NCI-H2107 (cell line): ENCODE measurements around the gene CHD6.

Experiments used
- DNase-seq: peaks from one replicate; lab custom pipeline; 2025; lab: John Stamatoyannopoulos, UW

The CHD6 gene

DNA sequence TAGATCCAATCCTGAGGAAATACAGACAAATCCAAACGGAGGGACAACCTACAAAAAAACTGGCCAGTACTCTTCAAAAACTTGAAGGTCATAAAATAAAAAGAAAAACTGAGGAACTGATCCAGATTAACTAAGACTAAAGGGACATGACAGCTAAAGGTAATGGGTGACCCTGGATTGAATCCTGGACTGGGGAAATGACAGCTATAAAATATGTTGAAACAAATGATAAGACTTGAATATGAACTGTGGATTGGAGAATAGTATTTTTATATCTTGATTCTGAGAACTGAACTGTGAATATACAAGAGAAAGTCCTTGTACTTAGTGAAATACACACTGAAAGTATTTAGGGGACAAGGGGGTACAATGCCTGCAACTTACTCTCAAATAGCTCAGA lies 154.6 kb downstream of the CHD6 start:
- DNase-seq = no peak

DNA sequence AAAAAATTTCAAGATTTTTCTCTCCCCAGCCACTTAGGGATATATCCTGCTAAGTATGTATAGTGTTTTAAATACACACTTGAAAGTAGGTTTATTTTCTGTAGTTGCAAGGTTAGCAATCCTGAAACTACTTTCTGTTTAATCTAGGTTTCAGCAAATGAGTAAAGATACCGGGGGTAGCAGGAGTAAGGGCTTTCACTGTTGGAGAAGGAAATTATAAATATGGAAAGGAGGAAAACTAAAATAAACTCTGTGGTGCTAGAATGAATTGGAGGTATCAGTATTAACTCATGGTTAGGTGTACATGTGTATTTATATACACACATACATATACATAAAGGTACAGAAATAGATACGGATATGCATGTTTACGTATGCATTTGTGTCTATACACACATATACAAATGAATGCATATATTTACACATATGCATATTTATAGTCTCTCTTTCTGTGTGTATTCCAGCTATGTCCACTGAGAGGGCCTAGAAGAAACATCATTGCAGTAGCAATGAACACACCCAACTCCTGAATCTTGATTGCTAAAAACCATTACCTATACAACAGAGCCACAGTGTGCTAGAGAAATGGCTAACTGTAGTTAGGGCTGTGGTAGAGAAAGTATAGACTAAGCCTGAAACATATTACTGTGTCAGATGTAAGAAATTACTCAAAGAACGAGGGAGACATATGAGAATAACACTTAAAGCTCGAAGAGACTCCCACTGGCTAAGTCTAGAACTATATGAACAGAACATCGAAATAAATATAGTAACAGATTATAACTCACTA lies 155.6 kb downstream of the CHD6 start:
- DNase-seq = no peak

DNA sequence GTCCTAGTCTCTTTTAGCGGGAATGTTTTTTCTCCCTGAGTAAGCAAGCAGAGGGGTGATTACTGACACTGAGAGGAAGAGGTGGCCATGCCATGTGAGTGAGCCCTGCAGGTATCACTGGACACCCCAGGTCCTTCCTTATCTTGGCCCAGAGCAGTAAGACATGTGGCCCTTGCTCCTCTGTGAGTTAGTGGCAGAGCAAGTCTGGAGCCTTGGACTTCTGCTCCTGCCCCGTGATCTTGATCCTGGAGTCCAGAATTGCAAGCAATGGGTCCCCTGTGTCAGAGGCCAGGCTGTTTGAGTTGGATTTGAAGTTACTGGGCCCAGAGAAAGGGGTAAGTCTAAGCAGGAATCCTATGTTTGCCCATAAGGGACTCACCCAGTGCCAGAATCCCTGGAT lies 159.4 kb downstream of the CHD6 start:
- no peak for DNase-seq

DNA sequence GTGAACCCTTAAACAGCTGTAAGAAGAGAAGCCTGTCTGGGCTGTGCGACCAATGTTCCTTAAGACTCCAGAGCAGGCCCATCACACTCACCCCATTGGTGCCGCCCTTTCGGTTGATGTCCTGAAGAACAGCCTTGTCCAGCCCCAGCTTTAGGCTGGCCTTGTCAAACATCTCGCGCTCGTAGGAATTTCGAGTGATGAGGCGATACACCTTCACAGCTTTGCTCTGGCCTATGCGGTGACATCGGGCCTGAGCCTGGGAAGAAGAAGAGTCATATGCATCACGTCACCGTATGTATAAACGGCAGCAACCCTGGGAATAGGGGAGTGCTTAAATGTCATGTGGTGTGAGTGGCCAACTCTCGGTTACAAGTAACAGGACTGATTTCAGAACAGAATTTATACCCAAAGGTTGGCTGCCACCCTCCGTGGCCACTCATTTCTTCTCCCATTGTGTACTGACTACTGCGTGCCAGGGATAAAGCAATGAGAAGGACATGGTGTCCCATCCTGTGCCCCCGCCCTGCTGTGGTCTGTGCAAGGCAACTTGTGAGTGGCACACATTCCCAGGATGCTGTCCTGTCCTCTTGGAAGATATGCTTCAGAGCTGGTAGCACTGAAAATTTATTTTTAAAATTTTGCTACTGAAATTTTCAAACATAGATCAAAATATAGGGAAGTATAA lies 160.9 kb downstream of the CHD6 start:
- no peak for DNase-seq

DNA sequence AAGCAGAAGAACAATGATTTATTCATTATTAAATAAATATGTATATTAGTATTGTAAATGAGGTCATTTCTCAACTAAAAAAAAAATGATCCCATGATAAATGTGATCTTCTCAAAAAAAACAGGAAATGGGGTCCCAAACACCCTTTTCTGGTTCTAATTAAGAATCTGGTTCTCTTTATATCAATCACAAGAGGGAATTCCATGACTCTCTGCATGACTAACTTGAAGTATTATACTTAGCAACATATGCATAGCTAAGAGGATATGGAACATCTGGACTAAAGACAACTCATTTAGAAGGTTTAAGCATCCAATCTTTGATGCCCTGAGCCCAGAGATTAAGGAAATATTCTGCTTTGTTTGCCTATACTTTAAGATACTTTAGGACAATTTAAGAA lies 161.8 kb downstream of the CHD6 start:
- no peak for DNase-seq

DNA sequence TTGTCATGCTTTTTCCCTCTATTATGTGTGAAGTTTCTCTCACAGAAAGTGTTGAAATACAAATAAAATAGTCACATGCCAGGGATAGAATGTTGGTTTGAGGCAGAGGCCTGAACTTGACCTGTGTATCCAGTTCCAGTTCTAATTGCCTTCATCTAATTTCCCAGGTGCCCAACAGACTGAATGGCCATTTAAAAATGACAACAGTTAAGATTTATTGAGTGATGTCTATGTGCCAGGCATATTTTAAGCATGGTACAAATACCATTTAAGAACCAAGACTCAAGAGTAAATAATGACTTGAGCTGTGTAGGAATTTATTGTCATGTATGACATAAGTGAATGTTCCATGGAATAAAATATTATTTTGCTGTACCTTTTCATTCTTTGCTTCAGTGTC lies 163.9 kb downstream of the CHD6 start:
- no peak for DNase-seq

DNA sequence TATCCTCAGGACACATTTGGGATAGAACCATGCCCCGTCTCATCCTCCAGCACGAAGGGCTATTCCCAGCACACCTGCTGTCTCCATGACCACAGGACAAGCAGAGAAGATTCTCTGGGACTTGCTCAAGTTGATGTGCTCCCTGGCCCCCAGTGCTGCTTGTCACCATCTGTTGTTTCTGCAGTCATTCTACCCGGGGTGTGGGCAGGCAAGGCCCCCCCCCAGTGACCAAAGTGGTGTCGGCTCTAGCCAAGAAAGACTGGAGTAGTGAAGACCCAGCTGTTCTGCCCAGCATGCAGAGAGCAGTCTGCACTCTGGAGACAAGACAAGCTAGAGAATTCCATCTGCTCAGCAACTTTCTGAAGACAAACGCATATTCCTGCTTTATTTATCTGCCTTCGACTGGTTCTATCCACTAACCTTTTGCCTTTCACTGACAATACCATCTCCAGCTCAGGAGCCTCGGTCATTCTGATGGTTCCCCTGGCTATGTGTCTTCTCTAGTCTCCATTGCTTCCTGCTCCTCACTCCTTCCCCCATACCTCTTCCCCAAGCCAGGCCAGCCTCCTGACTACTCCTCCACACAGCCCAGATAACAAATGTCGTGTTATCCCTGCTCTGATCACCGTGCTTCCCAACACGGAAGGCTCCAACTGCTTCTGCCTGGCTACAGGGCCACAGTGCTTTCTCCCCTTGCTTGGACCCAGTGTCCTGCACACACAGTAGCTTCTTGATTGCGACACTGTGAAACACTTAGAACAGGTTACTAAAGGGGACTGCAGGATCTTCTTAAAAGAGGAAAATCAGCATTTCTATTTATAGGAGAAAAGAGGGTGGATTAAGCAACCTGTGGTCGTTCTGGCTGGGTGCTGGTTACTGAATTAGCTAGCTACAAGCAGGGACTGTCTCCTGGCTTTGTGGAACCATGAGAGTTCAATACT lies 164.9 kb downstream of the CHD6 start:
- DNase-seq = no peak

DNA sequence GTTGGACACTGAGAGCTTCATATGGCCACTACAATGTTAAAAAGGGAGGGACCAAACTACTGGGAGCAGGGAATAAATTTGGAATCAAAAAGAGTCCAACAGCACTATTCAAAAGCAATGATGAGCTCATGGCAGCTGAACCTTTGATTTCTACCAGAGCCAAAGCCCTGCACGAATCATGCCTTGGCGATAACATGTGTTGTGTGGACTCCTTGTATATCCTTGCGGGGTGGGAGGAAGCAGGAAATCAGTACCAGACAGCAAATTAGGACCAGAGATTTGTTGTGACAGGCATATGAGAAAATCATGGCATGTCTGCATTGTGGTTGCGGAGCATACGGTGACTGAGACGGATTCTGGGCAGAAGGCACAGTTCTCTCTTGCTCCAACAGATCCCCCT lies 166.0 kb downstream of the CHD6 start:
- DNase-seq = no peak

DNA sequence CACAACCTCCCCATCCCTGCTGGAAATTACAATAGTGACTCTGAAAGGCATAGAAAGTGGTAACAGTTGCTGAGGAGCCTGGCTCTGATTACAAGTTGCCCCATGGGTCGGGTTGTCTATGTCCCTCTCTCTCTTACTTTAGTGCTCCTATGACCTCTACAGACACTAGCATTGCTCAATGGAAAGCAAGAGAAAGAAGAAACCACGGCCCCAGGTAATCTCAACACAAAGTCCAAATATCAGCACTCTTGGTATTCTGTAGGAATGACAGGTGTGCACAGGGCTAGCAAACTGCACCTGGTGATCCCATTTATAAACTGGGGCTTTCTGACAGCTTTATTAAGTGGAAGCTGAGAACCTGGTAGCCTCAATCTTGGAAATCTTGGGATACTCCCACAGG lies 171.2 kb downstream of the CHD6 start:
- DNase-seq = no peak

DNA sequence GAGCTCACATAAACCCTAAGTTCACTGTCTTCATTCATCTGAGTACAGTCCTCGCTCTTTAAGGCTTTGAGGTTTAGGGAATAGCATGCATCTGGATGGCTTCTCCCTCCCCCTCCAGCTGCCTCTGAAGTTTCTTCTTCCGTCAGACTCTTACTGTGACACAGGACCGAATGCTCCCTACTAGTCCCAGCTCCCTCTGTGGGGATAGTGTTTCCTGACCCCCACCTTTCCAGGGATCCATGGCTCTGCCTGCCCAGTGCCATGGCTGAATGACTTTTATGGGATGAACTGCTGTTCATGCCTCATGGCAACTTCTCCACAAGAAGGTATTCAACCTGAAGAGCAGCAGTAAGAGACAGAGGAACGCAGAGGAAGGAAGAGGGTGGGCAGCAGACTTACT lies 171.7 kb downstream of the CHD6 start:
- DNase-seq = no peak

DNA sequence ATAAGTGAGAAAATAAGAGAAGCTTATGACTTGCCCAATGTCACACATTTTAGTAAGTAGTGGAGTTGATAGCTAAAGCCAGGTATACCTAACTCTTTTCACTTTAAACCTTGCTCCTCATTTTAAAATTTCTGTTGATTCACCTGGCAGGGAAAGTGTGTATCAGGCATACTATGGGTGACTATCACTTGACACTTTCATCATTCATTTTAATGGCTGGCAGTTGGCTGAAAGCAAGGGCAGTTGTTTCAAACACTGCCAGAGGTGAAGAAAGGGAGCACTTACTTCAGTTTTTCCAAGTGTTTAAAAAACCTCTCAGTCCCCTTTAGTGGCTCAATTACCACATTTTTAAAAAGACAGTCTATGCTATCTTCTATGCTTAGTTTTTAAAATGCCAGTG lies 173.4 kb downstream of the CHD6 start:
- DNase-seq = no peak

DNA sequence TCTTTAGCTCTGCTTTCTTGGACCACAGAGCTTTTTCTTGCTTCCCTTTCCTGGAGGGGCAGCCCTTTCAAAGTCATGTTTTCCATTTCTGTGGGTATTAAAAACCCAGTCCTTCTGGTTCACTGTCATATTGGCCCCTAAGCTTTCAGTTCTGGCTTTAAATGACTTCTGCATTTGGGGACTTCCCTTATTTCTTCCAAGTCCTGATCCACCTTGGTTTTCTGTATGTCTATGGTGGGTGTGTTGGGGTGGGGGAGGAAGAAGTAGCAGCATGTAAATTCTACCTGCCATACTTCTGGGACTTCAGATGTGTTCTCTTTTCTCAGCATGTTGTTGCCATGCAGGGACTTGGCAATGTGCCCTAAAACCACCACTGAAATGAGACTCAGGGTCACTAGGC lies 174.5 kb downstream of the CHD6 start:
- no peak for DNase-seq

DNA sequence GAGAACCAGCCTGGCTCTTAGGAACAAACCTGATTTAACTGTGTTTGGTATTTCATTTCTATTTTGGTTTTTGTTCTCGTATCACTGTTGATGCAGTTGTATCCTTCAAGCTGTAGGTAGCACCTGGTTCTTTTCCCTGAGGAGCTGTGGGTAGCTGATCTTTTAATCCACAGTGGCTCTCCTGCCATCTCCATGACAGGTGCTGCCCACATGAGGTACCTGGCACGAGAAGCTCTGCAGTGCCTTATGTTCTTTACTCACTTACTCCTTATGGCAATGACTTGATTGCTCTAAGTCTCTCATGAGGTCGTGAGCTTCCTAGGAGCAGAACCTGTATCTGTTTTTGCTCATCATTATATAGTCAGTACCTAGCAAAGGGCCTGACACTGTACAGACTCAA lies 177.3 kb downstream of the CHD6 start:
- no peak for DNase-seq

DNA sequence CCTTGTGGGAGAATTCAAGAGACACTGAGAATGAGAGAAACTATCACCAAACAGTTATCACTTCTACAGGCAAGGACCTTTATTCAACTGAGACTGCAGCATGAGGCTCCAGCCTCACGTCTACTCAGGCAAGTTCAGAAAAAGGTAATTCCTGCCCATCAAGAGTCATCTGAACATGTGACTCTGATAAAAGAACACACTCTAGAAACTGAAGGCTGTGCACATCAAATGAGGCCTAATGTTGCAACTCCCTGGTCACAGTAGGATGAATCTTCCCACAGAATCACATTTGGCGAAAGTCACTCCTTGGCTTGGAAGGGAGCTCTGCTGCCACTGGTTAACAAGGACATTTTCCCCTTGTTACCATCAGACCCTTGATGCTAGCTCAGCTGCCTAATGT lies 180.3 kb downstream of the CHD6 start:
- no peak for DNase-seq

DNA sequence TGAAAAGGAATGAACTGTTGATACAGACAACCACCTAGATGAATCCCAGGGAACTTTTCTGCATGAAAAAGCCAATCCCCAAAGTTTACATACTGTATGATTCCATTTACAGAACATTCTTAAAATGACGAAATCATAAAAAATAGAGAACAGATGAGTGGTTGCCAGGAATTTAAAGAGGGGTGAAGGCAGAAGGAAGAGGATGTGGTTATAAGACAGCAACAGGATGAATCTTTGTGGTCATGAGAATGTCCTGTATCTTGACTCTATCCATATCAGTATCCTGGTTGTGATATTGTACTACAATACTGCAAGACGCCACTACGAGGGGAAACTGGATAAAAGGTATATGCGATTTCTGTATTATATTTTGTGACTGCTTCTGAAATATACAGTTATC lies 181.5 kb downstream of the CHD6 start:
- DNase-seq = no peak

DNA sequence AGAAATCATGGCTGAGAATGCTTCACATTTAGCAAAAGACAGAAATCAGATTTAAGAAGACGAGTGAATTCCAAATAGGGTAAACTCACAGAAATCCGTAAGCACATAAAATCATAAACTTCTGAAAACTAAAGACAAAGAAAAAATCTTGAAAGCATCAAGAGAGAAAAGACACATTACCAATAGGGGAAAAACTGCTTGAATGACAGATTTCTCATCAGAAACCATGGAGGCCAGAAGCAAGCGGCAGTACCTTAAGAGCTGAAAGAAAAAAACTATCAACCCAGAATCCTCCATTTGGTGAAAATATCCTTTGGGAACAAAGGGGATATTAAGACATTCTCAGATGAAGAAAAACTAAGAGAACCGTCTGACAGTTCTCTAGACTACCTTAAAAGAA lies 185.0 kb downstream of the CHD6 start:
- DNase-seq = no peak

DNA sequence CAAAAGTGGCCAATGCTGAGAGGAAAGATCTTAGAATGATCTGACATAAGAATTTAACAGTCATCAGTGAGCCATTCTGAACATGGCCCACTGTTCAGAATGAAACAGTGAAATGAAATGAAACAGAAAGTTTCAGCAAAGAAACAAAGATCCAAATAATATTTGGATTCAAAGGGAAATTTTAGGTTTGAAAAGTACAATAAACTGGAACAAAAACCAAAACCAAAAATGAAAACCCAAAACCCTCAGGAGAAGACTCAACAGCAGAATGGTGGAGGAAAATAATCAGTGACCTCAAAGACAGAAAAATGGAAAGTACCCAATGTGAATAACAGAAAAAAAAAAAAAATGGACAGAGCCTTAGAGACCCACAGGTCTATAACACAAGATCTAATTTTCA lies 185.4 kb downstream of the CHD6 start:
- DNase-seq = no peak

DNA sequence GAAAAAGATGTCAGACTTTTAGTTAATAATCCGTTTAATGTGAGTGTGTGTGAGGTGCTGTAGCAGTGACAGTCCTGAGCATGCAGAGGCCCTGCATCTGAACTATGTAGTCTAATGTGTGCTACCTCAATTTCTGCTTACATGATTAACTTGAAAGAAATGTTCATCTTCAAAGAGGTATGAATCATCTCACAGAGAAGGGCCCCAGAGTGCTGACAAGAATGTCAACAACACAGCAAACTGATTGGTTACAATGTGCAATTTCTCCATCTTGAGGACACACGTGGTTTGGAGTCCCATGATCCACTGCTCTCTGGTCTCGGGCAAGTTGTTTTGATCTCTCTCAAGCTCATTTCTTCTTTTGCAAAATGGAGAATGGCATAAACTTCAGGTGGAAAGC lies 189.9 kb downstream of the CHD6 start:
- no peak for DNase-seq

DNA sequence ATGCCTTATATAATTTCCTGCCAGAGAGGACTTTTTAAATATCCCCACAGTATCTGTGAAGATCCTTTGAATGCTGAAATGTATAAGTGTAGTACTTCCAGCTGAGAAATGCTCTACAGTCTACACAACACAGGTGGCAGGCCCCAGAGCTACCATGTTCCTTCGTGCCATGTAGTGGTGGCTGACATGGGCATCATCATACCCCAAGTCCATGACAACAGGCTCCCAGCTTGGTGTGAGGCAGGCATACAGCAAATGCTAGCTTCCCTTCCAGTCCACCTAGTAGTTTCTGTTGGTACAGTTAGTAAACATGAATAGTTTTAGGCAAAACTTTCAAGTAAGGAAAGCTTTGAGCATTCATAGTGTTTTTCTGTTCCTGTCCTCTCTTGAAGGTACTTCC lies 190.3 kb downstream of the CHD6 start:
- DNase-seq = no peak

DNA sequence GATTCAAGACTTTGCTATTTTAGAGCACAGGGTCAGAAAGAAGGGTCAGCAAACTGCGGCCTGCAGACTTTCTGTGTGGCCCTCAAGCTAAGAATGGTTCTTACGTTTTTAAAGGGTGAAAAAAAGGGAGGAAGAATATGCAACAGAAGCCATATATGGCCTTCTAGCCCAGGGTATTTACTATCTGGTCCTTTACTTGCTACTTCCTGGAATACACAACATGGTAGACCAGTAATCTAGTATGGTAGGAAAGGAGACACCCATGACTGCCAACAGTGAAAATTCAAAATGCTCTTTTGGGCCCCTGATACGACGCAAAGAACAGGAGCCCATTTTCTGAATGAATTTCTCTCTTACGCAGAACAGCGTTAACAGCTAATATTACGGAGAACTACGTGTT lies 191.2 kb downstream of the CHD6 start:
- no peak for DNase-seq

DNA sequence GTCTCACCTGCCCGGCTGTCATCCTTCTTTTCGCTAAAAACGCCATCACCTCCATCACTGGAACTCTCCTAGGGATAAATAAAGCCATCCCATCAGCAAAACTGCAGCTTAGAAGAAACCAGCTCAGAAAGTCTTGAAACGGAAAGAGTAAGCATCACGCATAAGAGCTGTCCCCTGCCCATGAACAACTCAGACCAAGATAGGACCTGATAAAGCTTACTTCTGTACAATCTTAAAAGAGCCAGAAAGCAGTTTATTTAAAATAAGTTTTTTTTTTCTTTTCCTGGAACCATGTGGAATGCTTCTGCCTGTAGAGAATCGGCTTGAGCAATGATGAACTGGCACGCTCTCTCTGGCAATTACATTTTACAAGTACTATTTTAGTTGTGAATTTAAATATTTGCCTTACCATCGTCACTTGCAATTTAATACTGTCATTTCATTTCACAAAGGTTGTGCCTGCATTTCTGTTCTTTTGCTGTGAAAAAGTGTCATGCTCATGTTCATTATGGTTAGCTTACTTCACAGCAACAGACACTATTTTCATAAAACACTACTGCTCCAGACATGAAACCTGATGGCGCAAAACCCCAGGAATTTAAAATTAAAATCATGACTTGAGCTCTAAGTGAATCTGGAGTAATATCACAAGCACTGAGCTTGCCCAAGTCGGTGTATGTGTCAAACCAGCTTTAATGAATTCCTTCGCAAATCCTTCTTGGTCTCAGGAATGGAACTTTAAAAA lies 191.9 kb downstream of the CHD6 start:
- DNase-seq = no peak
